OCI-LY7 (cell line): ENCODE results near the gene CHST5.

ENCODE experiments used
- CTCF ChIP-seq: fragments of 200-600 bp; sonication (generic); conservative IDR thresholded peaks from 2 replicates; pipeline ENCODE4 v1.5.1; 2014; ENCODE audit warnings: mild to moderate bottlenecking, antibody characterized with exemption, low read length, moderate library complexity, mixed read lengths
- EZH2phosphoT487 ChIP-seq: fragments of 200-600 bp; sonication (generic); IDR thresholded peaks from 2 replicates; pipeline ENCODE4 v1.6.1; 2018; ENCODE audit warnings: low read depth, borderline replicate concordance, mild to moderate bottlenecking, mixed run types, antibody characterized with exemption, low read length, moderate library complexity, mixed read lengths

- TF ChIP-seq CTCF (no peak), EZH2phosphoT487 (no peak)
Measured at GRCh38 chr16:75535901-75536300, at the start of gene CHST5.
